Measurements from ENCODE around the gene GDF2.

DNA sequence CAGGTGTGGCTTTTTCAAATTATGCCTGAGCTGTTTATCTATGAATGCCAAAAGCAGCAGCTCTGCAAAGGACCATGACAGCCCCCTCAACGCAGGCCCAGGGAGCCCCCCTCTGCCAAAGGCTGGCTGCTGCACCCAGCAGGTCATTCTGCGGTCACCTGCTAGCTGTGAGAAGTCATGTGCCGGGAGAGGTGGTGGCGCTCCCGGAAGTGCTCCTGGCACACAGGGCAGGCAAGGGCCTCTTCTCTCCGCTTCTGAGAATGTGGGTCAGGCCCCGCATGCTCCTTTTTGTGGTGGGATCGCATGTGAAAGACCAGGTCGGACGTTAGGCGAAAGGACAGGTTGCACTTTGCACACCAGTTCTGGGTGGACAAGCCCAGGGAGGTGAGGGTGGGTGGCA, 45.4 kb downstream of the GDF2 start:
- TF ChIP-seq CTCF (IDR thresholded peaks at IDR 0.05; ENCODE audit: low read length) (no peak), EZH2 (IDR thresholded peaks at IDR 0.05; ENCODE audit: borderline replicate concordance, low read length) (no peak)
